ENCODE results near the gene TUBA4A.
A peak's percentile ranks its signal among the peaks of the same experiment; 100 is the strongest.

The TUBA4A gene

DNA sequence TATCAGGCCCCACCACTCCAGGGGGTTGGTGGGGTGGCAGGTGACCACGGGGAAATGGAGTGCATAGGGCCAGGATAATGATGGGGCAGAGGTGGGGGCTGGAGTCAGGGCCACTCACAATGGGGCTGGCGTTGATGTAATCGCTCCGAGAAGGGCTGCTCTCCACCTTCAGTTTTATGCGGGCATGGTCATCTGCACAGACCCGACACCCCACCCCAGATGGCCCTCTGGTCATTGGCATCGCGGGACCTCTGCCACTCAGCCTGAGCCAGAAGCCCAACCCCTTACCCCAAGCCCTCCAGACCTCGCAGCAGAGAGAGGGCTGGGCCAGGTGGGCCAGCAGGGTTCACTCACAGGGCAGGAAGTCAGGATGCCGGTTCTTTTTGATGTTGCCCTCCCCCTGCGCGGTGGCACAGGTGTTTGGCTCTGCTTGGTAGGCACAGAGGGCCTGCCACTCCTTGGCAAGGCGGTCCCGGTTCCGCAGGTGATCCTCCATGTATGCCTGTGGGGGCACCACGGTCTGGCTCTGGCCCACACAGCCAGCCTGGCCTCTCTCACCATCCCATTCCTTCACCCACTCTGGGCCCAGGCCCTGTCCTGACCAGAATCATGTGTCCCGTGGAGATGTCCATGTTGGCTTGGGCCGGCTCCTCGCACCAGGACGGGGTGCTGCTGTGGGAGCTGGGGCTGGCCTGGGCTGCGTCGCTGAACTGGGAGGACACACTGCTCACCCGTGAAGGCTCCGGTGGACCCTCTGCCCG is 43.1 kb upstream of the TUBA4A start:
- H3K4me3 ChIP-seq (replicated peaks; ENCODE audit: low read depth, low read length): no peak overlapping the region
- TF ChIP-seq, protein P1, sequence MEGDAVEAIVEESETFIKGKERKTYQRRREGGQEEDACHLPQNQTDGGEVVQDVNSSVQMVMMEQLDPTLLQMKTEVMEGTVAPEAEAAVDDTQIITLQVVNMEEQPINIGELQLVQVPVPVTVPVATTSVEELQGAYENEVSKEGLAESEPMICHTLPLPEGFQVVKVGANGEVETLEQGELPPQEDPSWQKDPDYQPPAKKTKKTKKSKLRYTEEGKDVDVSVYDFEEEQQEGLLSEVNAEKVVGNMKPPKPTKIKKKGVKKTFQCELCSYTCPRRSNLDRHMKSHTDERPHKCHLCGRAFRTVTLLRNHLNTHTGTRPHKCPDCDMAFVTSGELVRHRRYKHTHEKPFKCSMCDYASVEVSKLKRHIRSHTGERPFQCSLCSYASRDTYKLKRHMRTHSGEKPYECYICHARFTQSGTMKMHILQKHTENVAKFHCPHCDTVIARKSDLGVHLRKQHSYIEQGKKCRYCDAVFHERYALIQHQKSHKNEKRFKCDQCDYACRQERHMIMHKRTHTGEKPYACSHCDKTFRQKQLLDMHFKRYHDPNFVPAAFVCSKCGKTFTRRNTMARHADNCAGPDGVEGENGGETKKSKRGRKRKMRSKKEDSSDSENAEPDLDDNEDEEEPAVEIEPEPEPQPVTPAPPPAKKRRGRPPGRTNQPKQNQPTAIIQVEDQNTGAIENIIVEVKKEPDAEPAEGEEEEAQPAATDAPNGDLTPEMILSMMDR (IDR thresholded peaks at IDR 0.05; ENCODE audit: low read length, missing control alignments): no peak
- no peak for DNase-seq (ENCODE audit: low read depth)

DNA sequence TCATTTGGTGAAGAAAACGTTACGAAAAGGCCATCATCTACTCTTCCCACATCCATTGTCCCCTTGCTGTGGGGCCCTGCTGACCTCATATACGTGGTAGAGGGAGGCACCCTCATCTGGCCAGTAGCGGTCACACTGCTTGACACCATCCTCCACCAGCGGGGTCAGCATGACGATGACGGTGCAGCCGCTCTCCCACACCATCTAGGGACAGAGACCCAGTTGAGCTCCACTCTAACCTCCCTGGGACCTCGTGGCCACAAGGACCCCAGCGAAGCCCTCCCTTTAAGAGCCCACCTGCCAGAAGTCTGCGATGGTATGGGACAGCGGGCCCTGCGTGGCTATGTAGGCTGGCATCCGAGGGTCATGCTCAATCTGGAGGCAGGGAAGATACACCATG is 42.4 kb upstream of the TUBA4A start:
- TF ChIP-seq, protein P1 (IDR thresholded peaks at IDR 0.05; ENCODE audit: low read length, missing control alignments): no peak
- DNase-seq (ENCODE audit: low read depth): no peak
- H3K4me3 ChIP-seq (replicated peaks; ENCODE audit: low read depth, low read length): no peak overlapping the region

DNA sequence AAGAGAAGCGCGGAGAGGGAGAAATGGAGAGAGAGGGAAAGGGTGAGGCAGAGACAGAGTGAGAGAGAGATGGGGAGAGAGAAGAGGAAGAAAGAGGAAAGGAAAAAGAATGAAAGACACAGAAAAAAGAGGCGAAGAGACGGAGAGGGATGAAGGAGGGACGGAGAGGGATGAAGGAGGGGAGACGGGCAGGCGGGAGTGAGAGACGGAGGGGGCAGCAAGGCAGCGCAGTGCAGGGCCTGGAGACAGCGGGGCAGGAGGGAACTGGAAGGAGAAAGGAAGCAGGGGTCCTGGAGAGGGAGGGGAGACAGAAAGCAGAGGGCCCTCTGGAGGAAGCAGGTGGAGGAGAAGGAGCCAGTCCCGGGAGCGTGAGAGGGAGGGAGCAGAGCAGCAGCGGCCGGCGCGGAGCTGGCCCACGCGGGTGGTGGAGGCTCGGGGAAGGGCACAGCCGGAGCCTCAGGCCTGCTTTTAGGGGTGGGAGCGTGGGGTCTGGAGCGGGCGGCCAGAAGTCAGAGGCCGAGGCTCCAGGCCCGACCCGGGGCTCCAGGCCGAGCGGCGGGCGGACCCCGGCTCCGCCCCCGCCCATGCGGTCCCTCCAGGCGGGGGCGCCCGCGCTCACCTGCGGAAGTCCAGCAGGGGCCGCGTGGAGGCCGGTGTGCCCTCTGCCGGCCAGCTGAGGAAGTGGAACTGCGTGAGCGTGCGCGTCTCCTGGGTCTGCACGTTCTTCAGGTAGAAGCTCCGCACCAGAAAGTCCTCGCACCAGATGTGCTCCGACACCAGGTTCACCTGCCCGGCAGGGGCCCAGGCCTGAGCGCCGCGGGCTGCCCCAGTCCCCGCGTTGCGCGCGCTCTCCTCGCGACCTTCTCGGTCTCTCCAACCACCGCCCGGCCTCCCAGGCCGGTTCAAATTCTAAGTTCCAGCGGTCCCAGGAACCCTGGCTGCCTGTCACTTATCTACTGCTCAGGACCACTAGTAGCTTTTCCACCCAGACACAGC is 40.9 kb upstream of the TUBA4A start:
- peak overlapping the region; percentile 47 for H3K4me3 ChIP-seq (replicated peaks; ENCODE audit: low read depth, low read length)
- peak; percentile 82 for DNase-seq (ENCODE audit: low read depth)
- TF ChIP-seq, protein P1 (IDR thresholded peaks at IDR 0.05; ENCODE audit: low read length, missing control alignments): peak; percentile 66

DNA sequence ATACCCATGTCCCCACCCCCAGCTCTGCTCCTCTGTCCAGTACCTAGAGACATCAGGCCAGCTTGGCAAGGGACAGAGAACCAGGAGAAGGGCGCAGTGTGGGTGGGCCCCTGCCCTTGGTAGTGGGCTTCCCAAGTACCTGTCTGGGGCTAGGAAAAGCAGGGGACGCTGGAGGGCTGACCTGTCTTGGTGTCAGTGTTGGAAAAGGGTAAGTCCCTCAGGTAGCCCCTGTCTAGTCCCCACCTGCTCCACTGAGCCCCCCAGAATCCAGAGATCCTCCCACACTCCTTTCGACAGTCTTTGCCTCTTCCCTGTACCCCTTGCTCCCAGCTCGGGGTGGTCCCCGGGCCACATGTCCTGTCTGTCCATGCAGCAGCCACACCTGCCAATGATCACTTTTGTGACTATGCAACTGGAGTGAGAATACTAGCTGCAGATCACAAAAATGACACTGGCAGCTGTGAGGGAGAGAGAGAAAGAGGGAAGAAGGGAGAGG is 40.1 kb upstream of the TUBA4A start:
- TF ChIP-seq, protein P1 (IDR thresholded peaks at IDR 0.05; ENCODE audit: low read length, missing control alignments): no peak
- no peak overlapping the region for H3K4me3 ChIP-seq (replicated peaks; ENCODE audit: low read depth, low read length)
- no peak for DNase-seq (ENCODE audit: low read depth)

DNA sequence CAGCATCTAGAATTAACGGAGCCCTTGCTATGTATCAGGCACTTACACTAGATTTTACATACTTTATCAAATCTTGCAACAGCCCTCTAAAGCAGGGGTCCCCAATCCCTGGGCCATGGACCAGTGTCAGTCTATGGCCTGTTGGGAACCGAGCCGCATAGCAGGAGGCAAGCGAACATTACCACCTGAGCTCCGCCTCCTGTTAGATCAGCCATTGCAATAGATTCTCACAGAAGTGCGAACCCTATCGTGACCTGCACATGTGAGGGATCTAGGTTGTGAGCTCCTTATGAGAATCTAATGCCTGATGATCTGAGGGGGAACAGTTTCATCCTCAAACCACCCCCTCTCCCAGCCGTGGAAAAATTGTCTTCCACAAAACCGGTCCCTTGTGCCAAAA is 38.9 kb upstream of the TUBA4A start:
- DNase-seq (ENCODE audit: low read depth): no peak
- no peak overlapping the region for H3K4me3 ChIP-seq (replicated peaks; ENCODE audit: low read depth, low read length)
- TF ChIP-seq, protein P1 (IDR thresholded peaks at IDR 0.05; ENCODE audit: low read length, missing control alignments): no peak

DNA sequence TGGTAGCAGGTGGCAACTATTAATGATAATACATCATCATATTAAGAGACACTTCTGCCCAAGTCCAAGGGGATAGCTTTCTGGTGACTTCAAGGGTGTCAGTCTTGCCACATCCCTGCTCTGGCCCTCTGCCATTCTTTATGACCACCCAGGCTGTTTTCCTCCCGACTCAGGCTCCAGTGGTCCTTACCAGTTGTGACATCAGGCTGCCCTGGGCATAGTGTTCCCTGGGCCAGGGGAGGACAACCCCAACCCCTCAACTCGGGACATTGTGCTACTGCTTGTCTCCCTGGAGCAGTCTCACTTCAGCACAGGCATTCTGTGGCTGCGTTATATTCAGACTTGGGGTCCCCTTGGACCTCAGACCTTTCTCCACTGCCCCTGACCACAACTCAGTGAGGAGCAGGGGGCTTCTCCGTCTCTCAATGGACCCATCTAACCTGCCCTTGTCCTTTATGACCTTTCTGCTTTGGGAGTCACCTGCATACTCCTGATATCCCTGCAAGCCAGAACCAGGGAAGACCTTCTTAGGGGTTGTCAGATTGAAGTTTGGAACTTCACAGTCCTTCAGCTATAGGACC is 38.3 kb upstream of the TUBA4A start:
- no peak overlapping the region for H3K4me3 ChIP-seq (replicated peaks; ENCODE audit: low read depth, low read length)
- no peak for DNase-seq (ENCODE audit: low read depth)
- TF ChIP-seq, protein P1 (IDR thresholded peaks at IDR 0.05; ENCODE audit: low read length, missing control alignments): no peak
